Pancreas (tissue), 10 donors: ENCODE data around the gene RPTOR. TPM values are rescaled to one million over a fixed set of nuclear protein-coding genes. Genes with fewer than 3 reads are reported as not detected.

Experiments used
- ATAC-seq, 4 donors: fragments of 200-7000 bp; cut with Tn5 transposase; one replicate each; pipeline versions ENCODE4 v1.8.0 to v1.9.1; 2020; ENCODE audit warnings: mild to moderate bottlenecking in 4 of 4, moderate library complexity in 4 of 4
- DNase-seq, 6 donors: peaks; one replicate each; pipeline ENCODE4 v3.0.0-alpha.2; 2020
- FAIRE-seq: peaks from 2 replicates; lab custom pipeline; 2012; peaks lifted over from hg19 to GRCh38; lab: Jason Lieb, UNC
- H3K27ac ChIP-seq, 4 donors: fragments of 200-600 bp; sonication (generic); 1 replicate in 3 of 4; 2 replicates in 1 of 4; pipeline versions ENCODE4 v1.5.0 to v1.8.0; 2020
- H3K27me3 ChIP-seq, 4 donors: fragments of 200-600 bp; one replicate each; pipeline ENCODE4 v1.8.0; 2021
- H3K36me3 ChIP-seq, 3 donors: fragments of 200-600 bp; sonication (generic) in 1 of 3; one replicate each; pipeline versions ENCODE4 v1.5.0 to v1.8.0; 2020 to 2021
- H3K4me1 ChIP-seq, 3 donors: fragments of 200-600 bp; one replicate each; pipeline ENCODE4 v1.8.0; 2021
- H3K4me3 ChIP-seq, 4 donors: fragments of 200-600 bp; sonication (generic) in 2 of 4; one replicate each; pipeline versions ENCODE4 v1.5.0 to v1.8.0; 2020 to 2021
- H3K9me3 ChIP-seq, 4 donors: fragments of 200-600 bp; one replicate each; pipeline ENCODE4 v1.8.0; 2021
- CTCF ChIP-seq, 4 donors: fragments of 200-600 bp; sonication (generic) in 3 of 4; IDR thresholded peaks; one replicate each; pipeline versions ENCODE4 v1.5.0 to v1.8.0; 2021; ENCODE audit warnings: antibody characterized with exemption in 4 of 4
- WGBS, 2 donors: extraction: QIAGEN DNeasy Blood & Tissue Kit; methylation state at CpG; one replicate each; pipeline ENCODE4 v1.1.7; 2013; 5-methylcytosine and 5-hydroxymethylcytosine counted together
- intact Hi-C, 3 donors: fragments of 100-400 bp; cut with DNase I; formaldehyde crosslinking; loops; one replicate each; pipeline versions ENCODE4 v1.11.1 to v1.14.2; 2022
- polyA plus RNA-seq, 2 donors: library from polyadenylated mRNA; stranded (reverse); fragments of 200-250 nt; gene quantifications; one replicate each; pipeline ENCODE4 v1.2.3, GENCODE V29; 2013
- total RNA-seq, 6 donors: library from RNA; stranded (reverse); fragmentation: NEBNext Ultra II Directional in 4 of 6; extraction: Animal tissue kit (Norgen Biotek cat#: 25700) in 4 of 6; gene quantifications; one replicate each; pipeline versions ENCODE4 v1.2.1 to v1.2.4, GENCODE V29; 2021 to 2023
- donor health status: healthy with polysubstance abuse.
- donor health status: DM: no; HTN: no; CAD: no; lungs with moderate emphysema.
- donor health status: DM: no; HTN: no; CAD: no.
- donor health status: control.
- donor health status: control.
- donor health status: Bipolar disorder and iron deficiency.
- donor health status: DM: yes; HTN: yes; CAD: no.
- donor health status: DM: no; HTN: no; CAD: no.
- donor health status: DM: no; HTN: no; CAD: no.
- donor health status: DM: yes; HTN: yes; CAD: no.

Gene RPTOR
- total and polyA plus RNA-seq, 8 donors: 5.0 to 18.9 (median 13.2) TPM

DNA sequence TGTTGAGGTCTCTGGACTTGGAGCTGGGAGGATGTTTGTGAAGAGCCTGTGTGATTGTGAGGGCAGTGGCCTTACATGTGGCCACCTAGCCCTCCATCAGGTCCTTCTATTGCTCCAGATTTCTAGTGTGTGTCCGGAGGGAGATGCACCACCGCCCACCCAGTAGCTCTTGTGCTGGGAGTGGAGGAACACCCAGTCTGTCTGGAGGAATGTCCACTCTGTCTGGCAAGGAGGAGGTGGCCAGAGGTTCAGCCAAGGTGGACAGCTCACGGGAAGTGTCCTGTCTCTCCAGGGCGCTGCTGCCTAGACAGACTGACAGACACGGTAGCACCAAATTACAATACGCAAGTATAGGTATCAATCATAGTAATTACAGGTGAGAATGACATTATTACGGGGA, 10.6 kb downstream of the RPTOR start:
- ATAC-seq (no peak), DNase-seq (no peak), FAIRE-seq (no peak)
- intact Hi-C loops: no loop called here
- no peaks in the 10 kb centered on the region for H3K27me3 ChIP-seq
- no peaks in the 10 kb centered on the region for H3K9me3 ChIP-seq
- TF ChIP-seq CTCF (IDR thresholded peaks at IDR 0.05): no peak
- H3K4me1 ChIP-seq: no peaks in the 10 kb centered on the region
- WGBS, 2 donors: 95 to 96% methylated on average over 7 of the region's 7 CpGs
- H3K27ac ChIP-seq: no peak overlapping the region
- no peak overlapping the region for H3K4me3 ChIP-seq
- H3K36me3 ChIP-seq: no peaks in the 10 kb centered on the region

GRCh38 chr17:80558046-80558445, 13.4 kb downstream of the RPTOR start:
- no peak for ATAC-seq
- no peak for DNase-seq
- no peaks in the 10 kb centered on the region for H3K36me3 ChIP-seq
- no peak overlapping the region for H3K27ac ChIP-seq
- no peak overlapping the region for H3K4me3 ChIP-seq
- intact Hi-C loops: no loop called here
- H3K4me1 ChIP-seq: no peaks in the 10 kb centered on the region
- H3K27me3 ChIP-seq: no peaks in the 10 kb centered on the region
- TF ChIP-seq CTCF (IDR thresholded peaks at IDR 0.05): no peak
- WGBS, 2 donors: 90% methylated on average over 6 of the region's 6 CpGs
- H3K9me3 ChIP-seq: no peaks in the 10 kb centered on the region
- no peak for FAIRE-seq

DNA sequence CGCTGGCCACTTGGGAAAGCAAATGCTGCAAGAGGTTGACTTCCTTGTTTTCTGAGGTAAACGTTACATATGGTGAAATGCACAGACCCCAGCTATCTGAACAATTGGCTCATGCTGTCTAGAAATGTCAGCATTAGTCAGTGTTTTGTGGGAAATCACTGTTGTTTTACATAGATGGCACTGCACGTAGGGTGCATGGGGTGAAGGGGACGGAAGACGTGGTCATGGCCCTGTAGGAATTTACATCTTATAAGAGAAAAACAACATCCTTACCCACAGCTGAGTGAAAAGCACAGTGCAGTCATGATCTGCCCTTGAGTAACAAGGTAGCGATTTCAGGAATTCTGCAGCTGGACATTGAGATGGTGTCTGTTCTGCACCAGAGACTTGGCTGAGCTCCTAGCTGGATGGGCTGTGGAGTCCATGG, 15.2 kb downstream of the RPTOR start:
- DNase-seq: no peak
- H3K9me3 ChIP-seq: no peaks in the 10 kb centered on the region
- H3K36me3 ChIP-seq: no peaks in the 10 kb centered on the region
- 76 to 80% methylated on average over 6 of the region's 6 CpGs for WGBS, 2 donors
- no peak for ATAC-seq
- no peak overlapping the region for H3K27ac ChIP-seq
- no peaks in the 10 kb centered on the region for H3K27me3 ChIP-seq
- H3K4me1 ChIP-seq: no peaks in the 10 kb centered on the region
- TF ChIP-seq CTCF (IDR thresholded peaks at IDR 0.05): no peak
- no peak for FAIRE-seq
- no peak overlapping the region for H3K4me3 ChIP-seq
- intact Hi-C loops: no loop called here

- Histone ChIP-seq H3K9me3 (no peaks in the 10 kb centered on the region), H3K4me3 (no peak overlapping the region), H3K36me3 (no peaks in the 10 kb centered on the region), H3K4me1 (no peaks in the 10 kb centered on the region), H3K27me3 (no peaks in the 10 kb centered on the region), H3K27ac (no peak overlapping the region)
- TF ChIP-seq CTCF (IDR thresholded peaks at IDR 0.05): no peak
- DNase-seq (no peak), ATAC-seq (no peak), FAIRE-seq (no peak)
- intact Hi-C loops: no loop called here
- WGBS, 2 donors: 95 to 96% methylated on average over 4 of the region's 4 CpGs
Observed at GRCh38 chr17:80561541-80562114, 17.0 kb downstream of the RPTOR start.

GRCh38 chr17:80564545-80564944, 19.9 kb downstream of the RPTOR start:
- no peaks in the 10 kb centered on the region for H3K27me3 ChIP-seq
- no peaks in the 10 kb centered on the region for H3K36me3 ChIP-seq
- FAIRE-seq (no peak), DNase-seq (no peak), ATAC-seq (no peak)
- H3K27ac ChIP-seq: no peak overlapping the region
- H3K9me3 ChIP-seq: no peaks in the 10 kb centered on the region
- no peak for TF ChIP-seq CTCF (IDR thresholded peaks at IDR 0.05)
- 73 to 74% methylated on average over 5 of the region's 5 CpGs for WGBS, 2 donors
- no peaks in the 10 kb centered on the region for H3K4me1 ChIP-seq
- intact Hi-C loops: no loop called here
- H3K4me3 ChIP-seq: no peak overlapping the region
